Naive thymus-derived CD4-positive, alpha-beta T cell (primary cell): ENCODE data around the gene TCF3. TPM values are rescaled to one million over a fixed set of nuclear protein-coding genes. Genes with fewer than 3 reads are reported as not detected.
A peak's percentile ranks its signal among the peaks of the same experiment; 100 is the strongest.

Experiments
- ATAC-seq: fragments of 150-1000 bp; cut with Tn5 transposase; 2 replicates; pipeline ENCODE4 v1.10.0; 2021; ENCODE audit warnings: mild to moderate bottlenecking, moderate library complexity
- CTCF ChIA-PET: fragments of 350-600 bp; sonication (Branson Sonifier 250); formaldehyde crosslinking; loops from one replicate; lab custom pipeline; 2021; ENCODE audit warnings: antibody characterized with exemption; lab: Charles Lee
- POLR2A ChIA-PET: fragments of 350-600 bp; sonication (Branson Sonifier 250); formaldehyde crosslinking; loops from one replicate; lab custom pipeline; 2021; ENCODE audit warnings: antibody characterized with exemption, inconsistent platforms; lab: Charles Lee
- DNase-seq, 9 donors: peaks; one replicate each; pipeline versions ENCODE4 v3.0.0 to v3.0.0-alpha.2; 2020 to 2022; ENCODE audit warnings: mixed read lengths in 1 of 9
- H3K27ac ChIP-seq: one replicate; pipeline ENCODE4 v1.7.0; 2013; ENCODE audit warnings: mild to moderate bottlenecking, low read depth, low read length, moderate library complexity
- H3K27me3 ChIP-seq, 2 donors: one replicate each; pipeline ENCODE4 v1.7.0; 2013; ENCODE audit warnings: low read length in 2 of 2, mild to moderate bottlenecking in 2 of 2, moderate library complexity in 2 of 2; ENCODE audit not compliant: control insufficient read depth in 2 of 2, insufficient read depth in 2 of 2
- H3K36me3 ChIP-seq, 3 experiments: 1 replicate in 2 of 3; 2 replicates in 1 of 3; pipeline ENCODE4 v1.7.0; 2013; ENCODE audit warnings: low read length in 3 of 3, mild to moderate bottlenecking in 3 of 3, moderate library complexity in 1 of 3; ENCODE audit not compliant: insufficient read depth in 3 of 3, control insufficient read depth in 2 of 3
- H3K4me1 ChIP-seq, 2 donors: one replicate each; pipeline ENCODE4 v1.7.0; 2013; ENCODE audit warnings: low read length in 2 of 2, mild to moderate bottlenecking in 2 of 2, moderate library complexity in 1 of 2; ENCODE audit not compliant: control insufficient read depth in 2 of 2, insufficient read depth in 2 of 2
- H3K4me3 ChIP-seq: 2 replicates; pipeline ENCODE4 v1.7.0; 2013; ENCODE audit warnings: mild to moderate bottlenecking, low read length
- H3K9me3 ChIP-seq, 3 experiments: 1 replicate in 2 of 3; 2 replicates in 1 of 3; pipeline ENCODE4 v1.7.0; 2013; ENCODE audit warnings: low read length in 3 of 3; ENCODE audit not compliant: control insufficient read depth in 2 of 3
- H3K27ac Mint-ChIP-seq, 9 donors: one replicate each; pipeline ENCODE4 v1.8.0; 2020 to 2022; ENCODE audit warnings: mixed read lengths in 9 of 9, mild to moderate bottlenecking in 8 of 9, moderate library complexity in 5 of 9, inconsistent platforms in 2 of 9
- H3K27me3 Mint-ChIP-seq, 5 donors: one replicate each; pipeline ENCODE4 v1.8.0; 2021 to 2022; ENCODE audit warnings: mixed read lengths in 5 of 5, mild to moderate bottlenecking in 1 of 5
- H3K36me3 Mint-ChIP-seq, 5 donors: one replicate each; pipeline ENCODE4 v1.8.0; 2020 to 2022; ENCODE audit warnings: mixed read lengths in 5 of 5, mild to moderate bottlenecking in 3 of 5, inconsistent platforms in 1 of 5
- H3K4me1 Mint-ChIP-seq, 7 donors: one replicate each; pipeline ENCODE4 v1.8.0; 2020 to 2022; ENCODE audit warnings: mixed read lengths in 7 of 7, mild to moderate bottlenecking in 3 of 7, inconsistent platforms in 1 of 7
- H3K4me3 Mint-ChIP-seq, 10 donors: one replicate each; pipeline ENCODE4 v1.8.0; 2020 to 2022; ENCODE audit warnings: mild to moderate bottlenecking in 10 of 10, mixed read lengths in 10 of 10, moderate library complexity in 6 of 10, inconsistent platforms in 2 of 10
- H3K9me3 Mint-ChIP-seq, 11 donors: one replicate each; pipeline ENCODE4 v1.8.0; 2020 to 2022; ENCODE audit warnings: mixed read lengths in 11 of 11, mild to moderate bottlenecking in 4 of 11, inconsistent platforms in 1 of 11, moderate library complexity in 1 of 11
- intact Hi-C, 2 donors: fragments of 100-400 bp; cut with micrococcal nuclease; formaldehyde crosslinking; loops; one replicate each; pipeline ENCODE4 v1.15.1; 2023
- polyA plus RNA-seq, 2 donors: library from polyadenylated mRNA; unstranded; fragments of 300-500 nt; fragmentation: Illumina TruSeq; gene quantifications; one replicate each; pipeline ENCODE4 v1.2.3, GENCODE V29; 2021
- total RNA-seq, 6 experiments: library from RNA in 5 of 6; stranded (reverse) in 5 of 6; gene quantifications; 1 replicate in 5 of 6; 2 replicates in 1 of 6; pipeline ENCODE4 v1.2.3 and lab custom pipeline; 2021 to 2026

Gene TCF3
- total and polyA plus RNA-seq, 7 experiments from 2014 or later = 5.8 to 83.6 (median 72.1) TPM

DNA sequence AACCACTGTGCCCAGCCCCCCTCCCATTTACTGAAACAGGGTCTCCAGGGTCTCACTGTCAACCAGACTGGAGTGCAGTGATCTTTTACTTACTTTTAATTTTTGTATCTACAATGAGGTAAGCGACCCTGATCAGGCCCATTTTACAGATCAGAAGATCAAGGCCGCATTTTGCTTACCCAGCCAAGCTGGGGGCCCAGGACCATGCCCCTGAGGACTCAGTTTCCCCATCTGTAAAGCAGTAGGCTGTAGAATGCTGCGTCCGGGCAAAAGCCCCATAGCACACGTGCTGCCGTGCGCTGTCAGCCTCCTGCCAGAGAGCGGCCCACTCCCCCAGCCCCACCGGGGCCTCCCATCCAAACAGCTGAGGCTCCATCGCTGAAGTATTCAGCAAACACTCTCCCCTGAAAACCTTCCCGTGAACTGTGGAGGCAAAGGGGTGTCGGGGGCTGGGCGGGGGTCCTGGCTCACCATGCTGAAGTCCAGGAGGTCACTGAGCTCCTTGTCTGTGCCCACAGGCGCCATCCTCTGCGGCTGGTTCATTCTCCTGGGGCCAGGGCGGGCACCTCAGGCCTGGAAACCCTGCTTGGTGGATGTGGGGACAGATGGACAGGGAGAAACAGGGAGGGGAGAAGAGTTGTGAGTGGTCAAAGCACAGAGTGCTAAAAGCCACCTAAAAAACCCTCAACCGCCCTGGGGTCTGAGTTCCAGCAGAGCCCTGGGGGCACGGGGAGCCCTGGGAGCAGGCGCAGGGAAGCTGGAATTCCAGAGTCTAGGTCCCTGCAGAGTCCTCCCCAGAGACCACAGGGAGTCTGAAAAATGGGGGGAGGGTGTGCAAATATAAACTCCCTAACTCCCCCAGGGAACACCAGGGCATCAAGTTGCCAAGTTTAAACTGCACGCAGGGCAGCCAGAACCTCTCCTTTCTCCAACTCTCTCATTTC is 2.4 kb downstream of the TCF3 start:
- peak overlapping the region; percentile 86 to 96 (median 91) for H3K4me3 Mint-ChIP-seq
- H3K27ac Mint-ChIP-seq = peak overlapping the region; percentile 87 to 97 (median 92)
- no peaks in the 10 kb centered on the region for H3K27me3 Mint-ChIP-seq
- H3K36me3 Mint-ChIP-seq = peaks cover 0 to 5% (median 0%) of the 10 kb centered on the region in 5 donors
- ChIA-PET CTCF (interaction anchor here (1.6 kb wide), 1 partner anchor 23 kb away, joined by 6 read pairs; no protein-coding TSS in a partner anchor), POLR2A (interaction anchor here (1.3 to 4.0 kb wide), 3 partner anchors 9 to 44 kb away, joined by 4 to 50 read pairs (median 7); partner anchors contain the start of gene UQCR11)
- DNase-seq (no peak), ATAC-seq (no peak)
- H3K9me3 Mint-ChIP-seq = peaks cover 0 to 10% (median 0%) of the 10 kb centered on the region in 11 donors
- Histone ChIP-seq H3K36me3 (peaks cover 0 to 49% (median 0%) of the 10 kb centered on the region in 3 experiments), H3K27me3 (no peaks in the 10 kb centered on the region), H3K4me3 (no peak overlapping the region), H3K4me1 (peaks cover 4 to 8% of the 10 kb centered on the region in 2 donors), H3K9me3 (no peaks in the 10 kb centered on the region), H3K27ac (peak overlapping the region; percentile 79)
- peaks cover 7 to 14% (median 10%) of the 10 kb centered on the region in 7 donors for H3K4me1 Mint-ChIP-seq
- intact Hi-C loops = loop anchor here in 1 of 2 donors (5.0 kb wide), 1 partner anchor 853 kb away; the partner anchor contains the start of gene PTBP1

DNA sequence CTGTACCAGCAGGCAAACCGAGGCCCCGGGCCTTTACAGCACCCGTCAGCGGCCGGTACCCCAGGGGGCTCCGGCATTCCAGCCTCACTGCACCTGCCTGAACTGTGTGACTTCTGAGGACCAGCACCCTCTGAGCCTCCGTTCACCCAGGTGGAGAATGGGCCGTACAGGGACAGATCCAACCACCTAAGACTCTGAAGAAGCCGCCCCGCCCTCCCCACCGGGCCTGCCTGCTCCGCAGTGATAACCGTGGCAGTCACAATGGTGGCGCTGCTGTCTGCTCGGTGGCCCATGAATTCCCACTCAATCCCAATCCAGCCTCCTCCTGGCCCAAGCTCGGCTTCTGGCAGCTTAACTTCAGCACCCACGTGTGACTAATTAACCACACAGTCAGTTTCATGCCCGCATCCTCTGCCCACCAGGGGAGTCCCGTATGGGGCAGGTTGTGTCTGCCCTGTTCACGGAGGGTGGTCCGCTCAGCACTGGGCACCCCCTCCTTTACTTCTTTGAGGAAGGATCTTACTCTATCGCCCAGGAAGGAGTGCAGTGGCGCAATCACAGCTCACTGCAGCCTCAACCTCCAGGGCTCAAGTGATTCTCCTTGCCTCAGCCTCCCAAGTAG is 3.4 kb downstream of the TCF3 start:
- Mint-ChIP-seq H3K27ac (peak overlapping the region in 1 of 9 donors; percentile 59), H3K4me3 (peak overlapping the region in 1 of 10 donors; percentile 48), H3K27me3 (no peaks in the 10 kb centered on the region), H3K36me3 (peaks cover 0 to 5% (median 0%) of the 10 kb centered on the region in 5 donors), H3K4me1 (peaks cover 7 to 14% (median 10%) of the 10 kb centered on the region in 7 donors), H3K9me3 (peaks cover 0 to 10% (median 0%) of the 10 kb centered on the region in 11 donors)
- ChIA-PET POLR2A (interaction anchor here (1.3 kb wide), 1 partner anchor 43 kb away, joined by 4 read pairs; the partner anchor contains the start of gene UQCR11), CTCF (no interaction called here)
- Histone ChIP-seq H3K4me3 (no peak overlapping the region), H3K36me3 (peaks cover 0 to 56% (median 0%) of the 10 kb centered on the region in 3 experiments), H3K27ac (no peak overlapping the region), H3K4me1 (peaks cover 4 to 8% of the 10 kb centered on the region in 2 donors), H3K9me3 (no peaks in the 10 kb centered on the region), H3K27me3 (no peaks in the 10 kb centered on the region)
- intact Hi-C loops = no loop called here
- no peak for ATAC-seq
- DNase-seq = no peak

DNA sequence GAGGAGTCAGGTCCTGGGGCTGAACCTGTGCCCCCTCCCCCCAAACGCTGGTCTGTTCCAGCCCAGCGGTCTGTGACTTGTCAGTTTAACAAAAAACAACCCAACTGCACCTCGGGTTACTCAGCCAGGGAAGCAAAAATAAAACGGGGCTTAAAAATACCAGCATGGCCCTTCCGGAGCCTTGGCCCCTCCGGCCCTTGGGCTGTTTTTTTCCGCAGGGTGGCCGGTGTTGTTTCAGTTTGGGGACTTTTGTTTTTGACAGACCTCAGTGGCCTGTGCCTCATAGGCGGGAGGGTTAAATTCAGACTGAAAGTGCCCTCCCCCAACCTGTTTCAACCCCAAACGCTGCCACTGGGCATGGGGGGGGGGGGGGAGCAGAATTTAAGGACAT is 4.0 kb downstream of the TCF3 start:
- no peak overlapping the region for H3K4me3 ChIP-seq
- Mint-ChIP-seq H3K4me1 (peaks cover 7 to 16% (median 10%) of the 10 kb centered on the region in 7 donors), H3K27ac (no peak overlapping the region), H3K4me3 (peak overlapping the region in 1 of 10 donors; percentile 43), H3K9me3 (peaks cover 0 to 10% (median 0%) of the 10 kb centered on the region in 11 donors), H3K36me3 (peaks cover 0 to 5% (median 0%) of the 10 kb centered on the region in 5 donors), H3K27me3 (no peaks in the 10 kb centered on the region)
- no peak for ATAC-seq
- peaks cover 0 to 61% (median 0%) of the 10 kb centered on the region in 3 experiments for H3K36me3 ChIP-seq
- peaks cover 4 to 8% of the 10 kb centered on the region in 2 donors for H3K4me1 ChIP-seq
- ChIA-PET POLR2A (interaction anchor here (1.3 kb wide), 1 partner anchor 43 kb away, joined by 4 read pairs; the partner anchor contains the start of gene UQCR11), CTCF (no interaction called here)
- no peaks in the 10 kb centered on the region for H3K27me3 ChIP-seq
- intact Hi-C loops = no loop called here
- H3K9me3 ChIP-seq = no peaks in the 10 kb centered on the region
- DNase-seq = no peak
- H3K27ac ChIP-seq = no peak overlapping the region

DNA sequence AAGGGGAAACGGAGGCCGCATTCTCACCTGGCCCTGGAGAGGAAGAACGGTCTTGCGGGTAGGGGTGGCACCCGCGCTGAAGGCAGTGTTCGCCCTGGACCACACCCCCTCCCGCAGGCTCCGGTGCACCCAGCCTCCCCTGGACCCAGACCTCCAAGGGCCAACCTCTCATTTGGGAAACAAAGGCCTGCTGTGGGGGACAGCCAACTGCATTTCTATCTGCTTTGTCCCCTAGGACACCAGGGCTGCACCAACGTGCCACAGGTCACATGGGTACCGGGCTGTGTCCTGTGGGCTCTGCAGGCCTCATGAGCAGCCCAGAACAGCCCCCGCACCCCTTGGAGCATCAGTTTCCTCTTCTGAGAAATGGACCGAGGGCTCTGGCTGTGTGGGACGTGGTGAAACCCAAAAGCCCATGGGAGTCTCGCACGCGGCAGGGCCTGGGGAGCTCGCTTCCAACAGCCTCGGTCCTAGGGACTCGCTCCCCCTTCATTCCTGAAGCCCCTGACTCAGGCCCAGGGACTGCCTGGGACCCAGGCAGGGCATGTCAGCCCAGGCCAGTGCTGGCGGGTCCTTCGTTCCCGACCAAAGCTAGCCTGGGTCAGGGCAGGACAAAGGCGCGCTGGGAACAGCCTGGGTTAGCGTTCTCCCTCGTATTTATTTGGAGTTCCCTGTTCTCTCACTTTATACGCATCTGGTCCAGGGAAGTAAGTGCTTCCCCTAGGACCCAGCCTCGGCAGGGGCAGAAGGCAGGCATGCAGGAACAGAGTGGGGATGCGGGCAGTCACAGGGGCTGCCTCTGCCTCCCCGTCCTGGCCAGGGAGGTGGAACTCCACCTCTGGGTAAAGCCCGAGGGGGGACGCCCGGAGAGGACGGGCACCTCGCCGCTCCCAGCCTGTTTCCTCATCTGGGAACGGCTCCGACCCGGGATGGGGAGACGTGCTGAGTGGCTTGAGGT is 4.6 kb downstream of the TCF3 start:
- intact Hi-C loops = no loop called here
- POLR2A ChIA-PET = no interaction called here
- Mint-ChIP-seq H3K36me3 (peaks cover 0 to 5% (median 0%) of the 10 kb centered on the region in 5 donors), H3K27me3 (no peaks in the 10 kb centered on the region), H3K4me1 (peaks cover 7 to 17% (median 10%) of the 10 kb centered on the region in 7 donors), H3K27ac (no peak overlapping the region), H3K9me3 (peaks cover 0 to 9% (median 0%) of the 10 kb centered on the region in 11 donors), H3K4me3 (peak overlapping the region in 1 of 10 donors; percentile 43)
- CTCF ChIA-PET = no interaction called here
- ATAC-seq (no peak), DNase-seq (no peak)
- H3K27ac ChIP-seq = no peak overlapping the region
- no peaks in the 10 kb centered on the region for H3K27me3 ChIP-seq
- H3K36me3 ChIP-seq = peaks cover 0 to 67% (median 0%) of the 10 kb centered on the region in 3 experiments
- H3K4me1 ChIP-seq = peaks cover 4 to 8% of the 10 kb centered on the region in 2 donors
- no peaks in the 10 kb centered on the region for H3K9me3 ChIP-seq
- H3K4me3 ChIP-seq = no peak overlapping the region

DNA sequence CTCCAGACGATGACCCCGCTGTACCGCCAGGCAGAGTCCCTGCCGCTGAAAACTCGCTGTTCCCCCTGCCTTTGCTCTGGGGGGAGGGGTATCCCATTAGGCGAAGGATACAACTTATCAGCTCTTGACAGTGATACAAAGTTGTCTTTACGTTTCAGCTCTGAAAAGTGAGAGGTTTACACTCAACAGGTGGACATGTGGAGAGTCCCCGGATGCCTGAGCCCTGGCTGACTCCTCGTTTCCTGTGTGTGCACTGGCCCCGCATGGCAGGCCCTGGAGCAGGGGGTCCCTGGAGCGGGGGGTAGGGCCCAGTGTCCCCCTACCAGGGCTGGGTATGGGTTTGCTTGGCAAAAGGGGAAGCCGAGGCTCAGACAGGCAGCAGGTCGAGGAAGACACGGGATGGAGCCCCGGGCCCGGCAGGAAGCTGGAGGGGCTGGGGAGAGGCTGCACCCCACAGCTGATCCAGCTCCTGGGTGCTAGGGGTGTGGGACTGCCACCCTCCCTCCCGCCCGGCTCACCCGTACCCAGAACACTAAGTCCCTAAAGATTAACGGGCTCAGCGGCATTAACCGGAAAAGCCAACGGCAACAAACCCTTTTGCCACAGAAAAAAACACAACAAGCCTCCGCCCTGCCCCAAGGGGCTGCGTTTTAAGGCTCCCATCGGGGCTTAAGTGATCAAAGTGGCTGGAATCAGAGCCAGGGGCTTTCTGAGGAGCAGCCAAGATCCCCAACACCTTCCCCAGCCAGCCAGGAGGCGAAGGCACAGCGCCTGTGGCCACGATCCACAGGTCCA is 5.6 kb downstream of the TCF3 start:
- H3K27ac ChIP-seq = no peak overlapping the region
- H3K4me3 Mint-ChIP-seq = no peak overlapping the region
- H3K36me3 ChIP-seq = peaks cover 0 to 76% (median 0%) of the 10 kb centered on the region in 3 experiments
- no peaks in the 10 kb centered on the region for H3K9me3 ChIP-seq
- H3K4me3 ChIP-seq = no peak overlapping the region
- H3K4me1 Mint-ChIP-seq = peaks cover 7 to 17% (median 12%) of the 10 kb centered on the region in 7 donors
- peaks cover 4 to 8% of the 10 kb centered on the region in 2 donors for H3K4me1 ChIP-seq
- intact Hi-C loops = no loop called here
- peaks cover 0 to 9% (median 0%) of the 10 kb centered on the region in 11 donors for H3K9me3 Mint-ChIP-seq
- ATAC-seq = no peak
- DNase-seq = no peak
- no peaks in the 10 kb centered on the region for H3K27me3 ChIP-seq
- H3K27me3 Mint-ChIP-seq = no peaks in the 10 kb centered on the region
- ChIA-PET CTCF (no interaction called here), POLR2A (no interaction called here)
- peaks cover 0 to 9% (median 0%) of the 10 kb centered on the region in 5 donors for H3K36me3 Mint-ChIP-seq
- H3K27ac Mint-ChIP-seq = no peak overlapping the region
